AG09319 (cell line): ENCODE measurements around the gene GAS7.
A peak's percentile ranks its signal among the peaks of the same experiment; 100 is the strongest.

Source experiments
- DNase-seq: peaks from one replicate; pipeline ENCODE4 v3.0.0-alpha.2; 2010; ENCODE audit warnings: low read depth; ENCODE audit errors: extremely low read depth
- TF ChIP-seq, protein P1 (sequence below): IDR thresholded peaks from 2 replicates; pipeline ENCODE4 v1.5.1; 2011; ENCODE audit warnings: low read depth, mild to moderate bottlenecking, inconsistent platforms, low read length, moderate library complexity

Gene GAS7

DNA sequence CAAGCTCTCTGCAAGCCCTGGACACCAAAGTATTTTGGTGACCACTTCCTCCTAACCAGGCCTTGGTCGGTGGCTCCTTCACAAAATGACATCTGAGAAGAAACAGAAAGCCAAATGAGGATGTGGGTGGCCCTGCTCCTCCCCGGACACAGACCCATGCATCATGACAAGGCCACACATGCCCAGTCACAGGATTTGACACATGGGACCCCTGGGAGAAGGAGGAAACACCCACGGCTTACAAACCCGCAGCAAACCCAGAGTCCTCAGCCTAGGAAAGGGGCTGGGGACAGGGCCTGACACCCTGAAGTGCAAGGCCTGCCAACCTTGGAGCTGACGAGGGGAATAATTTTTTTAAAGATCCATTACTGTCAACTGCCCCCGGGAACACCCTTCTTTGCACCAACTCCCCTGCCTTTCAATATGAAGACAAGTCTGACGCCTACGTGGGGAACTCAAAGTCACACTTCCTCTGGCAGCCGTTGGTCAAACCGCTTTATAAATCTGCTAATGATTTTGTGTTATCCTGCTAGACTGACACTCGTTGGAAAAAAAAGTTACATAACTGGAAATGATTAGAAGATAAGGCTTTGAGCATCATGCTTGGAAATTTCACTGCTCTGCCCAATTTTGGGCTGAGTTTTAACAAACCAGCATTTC is 41.3 kb downstream of the GAS7 start:
- no peak for DNase-seq
- TF ChIP-seq, protein P1, sequence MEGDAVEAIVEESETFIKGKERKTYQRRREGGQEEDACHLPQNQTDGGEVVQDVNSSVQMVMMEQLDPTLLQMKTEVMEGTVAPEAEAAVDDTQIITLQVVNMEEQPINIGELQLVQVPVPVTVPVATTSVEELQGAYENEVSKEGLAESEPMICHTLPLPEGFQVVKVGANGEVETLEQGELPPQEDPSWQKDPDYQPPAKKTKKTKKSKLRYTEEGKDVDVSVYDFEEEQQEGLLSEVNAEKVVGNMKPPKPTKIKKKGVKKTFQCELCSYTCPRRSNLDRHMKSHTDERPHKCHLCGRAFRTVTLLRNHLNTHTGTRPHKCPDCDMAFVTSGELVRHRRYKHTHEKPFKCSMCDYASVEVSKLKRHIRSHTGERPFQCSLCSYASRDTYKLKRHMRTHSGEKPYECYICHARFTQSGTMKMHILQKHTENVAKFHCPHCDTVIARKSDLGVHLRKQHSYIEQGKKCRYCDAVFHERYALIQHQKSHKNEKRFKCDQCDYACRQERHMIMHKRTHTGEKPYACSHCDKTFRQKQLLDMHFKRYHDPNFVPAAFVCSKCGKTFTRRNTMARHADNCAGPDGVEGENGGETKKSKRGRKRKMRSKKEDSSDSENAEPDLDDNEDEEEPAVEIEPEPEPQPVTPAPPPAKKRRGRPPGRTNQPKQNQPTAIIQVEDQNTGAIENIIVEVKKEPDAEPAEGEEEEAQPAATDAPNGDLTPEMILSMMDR = no peak

DNA sequence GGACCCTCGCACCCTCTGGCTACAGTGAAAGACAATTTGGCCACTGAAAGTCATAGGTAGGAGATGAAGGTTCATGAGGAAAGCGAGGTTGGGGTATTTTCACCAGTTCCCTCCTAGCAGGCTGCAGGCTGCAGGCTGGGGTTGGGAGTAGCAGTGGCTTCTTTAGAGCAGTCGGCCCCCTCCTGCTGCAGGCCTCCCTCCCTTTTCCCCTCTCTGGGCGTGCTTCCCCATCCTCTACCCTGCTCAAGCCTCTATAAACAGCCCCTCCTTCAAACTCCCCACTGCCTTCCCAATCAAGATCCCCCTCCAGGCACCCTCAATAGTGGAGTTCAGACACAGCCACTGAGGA is 41.8 kb downstream of the GAS7 start:
- TF ChIP-seq, protein P1 = no peak
- no peak for DNase-seq

DNA sequence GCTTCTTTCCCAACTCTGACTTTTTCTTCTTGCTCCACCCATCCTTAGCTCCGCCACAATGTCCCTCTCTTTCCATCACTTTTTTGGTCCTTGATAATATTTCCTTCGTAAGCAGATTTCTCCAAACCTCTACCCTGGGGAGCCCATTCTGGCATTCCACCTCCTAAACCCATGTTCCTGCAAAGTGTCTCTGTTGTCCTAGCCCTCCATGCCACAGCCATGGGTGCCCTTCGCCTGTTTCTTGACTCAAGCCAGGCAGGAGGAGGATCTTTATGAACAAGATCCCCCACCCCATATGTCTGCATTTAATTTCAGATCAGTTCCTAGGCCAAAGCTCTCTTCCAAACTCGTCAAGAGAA is 42.4 kb downstream of the GAS7 start:
- no peak for DNase-seq
- TF ChIP-seq, protein P1 = no peak

DNA sequence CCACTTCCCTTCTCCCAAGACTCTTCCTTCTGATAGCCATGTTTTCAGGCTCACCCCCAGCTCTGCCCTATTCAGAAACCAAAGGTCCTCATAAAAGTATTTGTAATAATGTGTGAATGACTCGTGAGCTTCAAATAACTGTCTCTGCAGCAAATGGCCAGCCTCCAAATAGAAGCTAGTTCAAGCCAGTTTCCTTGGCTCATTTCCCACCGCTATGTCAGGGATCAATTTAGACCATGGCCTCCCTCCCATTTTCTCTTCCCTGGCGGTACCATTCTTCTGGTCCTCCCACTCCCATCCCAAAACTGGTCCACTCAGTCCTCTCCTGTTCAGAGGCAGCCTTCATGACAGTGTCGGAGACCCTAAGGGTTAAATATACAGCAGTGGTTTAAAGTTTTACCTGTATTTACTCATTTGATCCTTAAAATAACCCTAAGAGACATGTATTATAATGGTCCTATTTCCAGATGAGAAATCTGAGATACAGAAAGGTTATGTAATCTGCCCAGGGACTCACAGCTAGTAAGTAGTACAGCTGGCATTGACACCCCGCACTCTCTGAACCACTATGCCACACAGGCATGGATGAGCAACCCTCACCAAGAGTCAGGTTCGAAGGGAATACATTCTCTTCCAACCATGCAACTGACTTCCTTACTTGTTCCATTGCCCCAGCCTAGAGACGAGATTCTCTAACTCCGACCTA is 42.9 kb downstream of the GAS7 start:
- TF ChIP-seq, protein P1 = no peak
- no peak for DNase-seq

DNA sequence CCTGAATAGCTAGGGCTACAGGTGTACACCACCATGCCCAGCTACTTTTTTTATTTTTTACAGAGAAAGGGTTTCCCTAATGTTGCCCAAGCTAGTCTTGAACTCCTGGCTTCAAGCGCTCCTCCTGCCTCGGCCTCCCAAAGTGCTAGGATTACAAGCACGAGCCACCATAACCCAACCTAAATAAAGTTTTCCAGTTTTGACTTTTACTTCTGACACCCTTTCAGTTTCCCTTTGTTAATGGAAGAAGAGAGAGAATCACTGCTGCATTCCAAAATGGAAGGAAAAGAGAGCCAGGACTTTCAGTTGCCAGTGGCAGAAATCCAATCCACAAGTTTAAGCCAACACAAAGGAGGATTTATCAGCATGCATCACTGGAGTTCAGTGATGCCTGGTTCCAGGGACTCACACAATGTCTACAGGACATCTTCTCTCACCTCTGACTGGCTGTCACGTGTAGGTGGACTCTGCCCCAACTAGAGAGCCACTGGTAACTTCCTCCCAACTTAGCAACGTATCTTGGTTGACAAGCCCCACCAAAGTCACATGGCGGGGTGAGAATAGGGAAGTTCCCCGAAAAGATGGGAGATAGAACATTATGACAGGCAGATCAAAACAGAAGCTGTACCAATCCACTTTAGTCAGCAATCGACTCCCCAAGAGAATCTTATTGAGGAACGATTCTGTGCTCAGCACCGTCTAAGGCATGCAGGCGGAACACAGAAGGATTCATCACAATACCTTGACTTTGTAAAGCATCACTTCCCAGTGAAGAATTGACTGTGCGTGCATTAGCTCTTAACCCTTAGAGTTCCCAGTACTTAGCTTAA is 46.5 kb downstream of the GAS7 start:
- TF ChIP-seq, protein P1 = no peak
- no peak for DNase-seq

DNA sequence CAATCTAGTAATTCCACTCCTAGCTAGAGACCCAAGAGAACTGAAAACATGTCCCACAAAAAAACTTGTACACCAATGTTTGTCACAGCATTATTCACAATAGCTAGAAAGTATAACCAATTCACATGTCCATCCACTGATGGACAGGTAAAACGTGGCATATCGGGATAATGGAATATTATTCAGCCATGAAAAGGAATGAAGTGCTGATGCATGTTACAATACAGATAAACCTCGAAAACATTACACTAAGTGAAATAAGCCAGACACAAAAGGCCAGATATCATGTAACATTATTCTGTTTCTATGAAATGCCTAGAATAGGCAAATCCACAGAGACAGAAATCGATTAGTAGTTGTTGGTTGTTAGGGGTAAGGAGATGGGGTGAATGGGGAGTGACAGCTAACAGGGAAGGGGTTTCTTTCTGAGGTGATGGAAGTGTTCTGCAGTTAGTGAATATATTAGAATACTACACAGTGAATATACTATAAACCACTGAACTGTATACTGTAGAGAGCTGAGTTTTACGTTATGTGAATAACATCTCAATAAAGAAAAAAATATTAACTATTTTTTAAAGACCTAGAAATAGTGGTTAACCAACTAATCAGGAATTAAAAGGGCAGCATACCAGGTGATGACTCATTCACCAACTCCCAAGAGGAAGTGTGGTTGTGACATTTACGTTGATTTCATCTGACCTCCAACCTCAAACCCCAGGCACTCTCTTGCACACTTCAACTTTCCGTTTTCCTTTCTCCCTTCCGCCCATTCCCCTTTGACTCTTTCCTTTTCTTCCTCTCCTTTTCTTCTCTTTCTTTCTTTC is 48.6 kb downstream of the GAS7 start:
- DNase-seq = peak; percentile 29
- TF ChIP-seq, protein P1 = no peak
